A549 (cell line): ENCODE results near the gene SREK1IP1. TPM values are rescaled to one million over a fixed set of nuclear protein-coding genes. Genes with fewer than 3 reads are reported as not detected.

Experiments
- ATAC-seq, 2 experiments: fragments of 200-7000 bp in 1 of 2; fragments of >200 bp in 1 of 2; cut with Nextera tagmentation in 1 of 2; cut with Tn5 transposase in 1 of 2; 3 replicates each; pipeline versions ENCODE4 v1.8.0 to v1.9.1; 2018 to 2020; ENCODE audit warnings: mild to moderate bottlenecking in 1 of 2, moderate library complexity in 1 of 2
- CTCF ChIA-PET: fragments of 300-600 bp; sonication (Branson Sonifier 250); formaldehyde crosslinking; extraction: SDS; loops from one replicate; lab custom pipeline; 2021; ENCODE audit warnings: antibody characterized with exemption, inconsistent platforms; lab: Yijun Ruan, JAX
- POLR2A ChIA-PET: fragments of 350-600 bp; formaldehyde crosslinking; extraction: SDS; loops from one replicate; lab custom pipeline; 2021; ENCODE audit warnings: antibody characterized with exemption, inconsistent platforms; lab: Yijun Ruan, JAX
- DNase-seq, 2 experiments: peaks; one replicate each; pipeline versions ENCODE4 v3.0.0 to v3.0.0-alpha.2; 2011 to 2016; ENCODE audit warnings: low read depth in 1 of 2, low spot score in 1 of 2
- FAIRE-seq: peaks from 2 replicates; lab custom pipeline; 2011; peaks lifted over from hg19 to GRCh38; lab: Jason Lieb, UNC
- H3K27ac ChIP-seq, 2 experiments: fragments of >200 bp; sonication (Bioruptor Twin); formaldehyde crosslinking; 3 replicates each; pipeline ENCODE4 v1.5.1; 2016 to 2017
- H3K4me1 ChIP-seq: fragments of >200 bp; sonication (Bioruptor Twin); formaldehyde crosslinking; 3 replicates; pipeline ENCODE4 v1.6.1; 2016
- H3K4me2 ChIP-seq: fragments of >200 bp; sonication (Bioruptor Twin); formaldehyde crosslinking; 3 replicates; pipeline ENCODE4 v1.6.1; 2016
- H3K4me3 ChIP-seq: fragments of >200 bp; sonication (Bioruptor Twin); formaldehyde crosslinking; 3 replicates; pipeline ENCODE4 v1.5.1; 2016
- H3K9me3 ChIP-seq: fragments of >200 bp; sonication (Bioruptor Twin); formaldehyde crosslinking; 3 replicates; pipeline ENCODE4 v1.6.1; 2016
- CBX8 ChIP-seq: fragments of 200-600 bp; sonication (generic); IDR thresholded peaks from 2 replicates; pipeline ENCODE4 v1.6.1; 2016
- CEBPB ChIP-seq, 2 experiments: fragments of >200 bp in 1 of 2; sonication (Bioruptor Twin) in 1 of 2; formaldehyde crosslinking in 1 of 2; IDR thresholded peaks; 2 replicates each; pipeline ENCODE4 v1.6.1; 2012 to 2016
- EP300 ChIP-seq, 2 experiments: fragments of >200 bp; sonication (Bioruptor Twin); formaldehyde crosslinking; IDR thresholded peaks; 2 replicates in 1 of 2; 3 replicates in 1 of 2; pipeline ENCODE4 v1.6.1; 2016 to 2017
- FOXS1 ChIP-seq: fragments of 250-450 bp; sonication (Bioruptor Pico); IDR thresholded peaks from 2 replicates; pipeline ENCODE4 v1.5.0; 2020; ENCODE audit warnings: mild to moderate bottlenecking, moderate library complexity
- HEYL ChIP-seq: fragments of 250-450 bp; sonication (Bioruptor Pico); IDR thresholded peaks from 2 replicates; pipeline ENCODE4 v1.8.0; 2021; ENCODE audit warnings: mild to moderate bottlenecking, moderate library complexity
- HOXB13 ChIP-seq: fragments of 250-450 bp; sonication (Bioruptor Pico); IDR thresholded peaks from 2 replicates; pipeline ENCODE4 v1.5.0; 2020; ENCODE audit warnings: low read depth, mild to moderate bottlenecking, moderate library complexity
- HOXB5 ChIP-seq: fragments of 250-450 bp; sonication (Bioruptor Pico); IDR thresholded peaks from 2 replicates; pipeline ENCODE4 v1.5.0; 2020; ENCODE audit warnings: mild to moderate bottlenecking, moderate library complexity
- KDM5A ChIP-seq: fragments of 200-600 bp; sonication (generic); IDR thresholded peaks from 2 replicates; pipeline ENCODE4 v1.6.1; 2016; ENCODE audit warnings: antibody characterized with exemption, mild to moderate bottlenecking
- MAZ ChIP-seq: fragments of 150-350 bp; IDR thresholded peaks from 2 replicates; pipeline ENCODE4 v1.6.1; 2014; ENCODE audit warnings: antibody characterized with exemption, low read depth, low read length, borderline replicate concordance
- MYC ChIP-seq: IDR thresholded peaks from 2 replicates; pipeline ENCODE4 v1.6.1; 2012; ENCODE audit warnings: mild to moderate bottlenecking, inconsistent platforms, low read length, improper control_type of control experiment, borderline replicate concordance
- NFE2L2 ChIP-seq: fragments of 150-350 bp; conservative IDR thresholded peaks from 2 replicates; pipeline ENCODE4 v1.6.1; 2014; ENCODE audit warnings: low read length
- POLR2AphosphoS2 ChIP-seq: conservative IDR thresholded peaks from 2 replicates; pipeline ENCODE4 v1.6.1; 2012; ENCODE audit warnings: low read length, improper control_type of control experiment, inconsistent platforms
- RAD21 ChIP-seq, 2 experiments: fragments of >200 bp in 1 of 2; sonication (Bioruptor Twin) in 1 of 2; formaldehyde crosslinking in 1 of 2; IDR thresholded peaks in 1 of 2; conservative IDR thresholded peaks in 1 of 2; 2 replicates in 1 of 2; 3 replicates in 1 of 2; pipeline ENCODE4 v1.6.1; 2012 to 2018; ENCODE audit warnings: inconsistent platforms in 1 of 2
- RARB ChIP-seq: fragments of 250-450 bp; sonication (Bioruptor Pico); IDR thresholded peaks from 2 replicates; pipeline ENCODE4 v1.8.0; 2021; ENCODE audit warnings: mild to moderate bottlenecking, moderate library complexity
- SMC3 ChIP-seq: fragments of >200 bp; sonication (Bioruptor Twin); formaldehyde crosslinking; IDR thresholded peaks from 3 replicates; pipeline ENCODE4 v1.6.1; 2018; ENCODE audit warnings: inconsistent platforms
- TP53 ChIP-seq: fragments of 250-450 bp; sonication (Bioruptor Pico); IDR thresholded peaks from 2 replicates; pipeline ENCODE4 v1.5.0; 2021; ENCODE audit warnings: mild to moderate bottlenecking, moderate library complexity
- ZC3H11A ChIP-seq: fragments of 450-650 bp; IDR thresholded peaks from 2 replicates; pipeline ENCODE4 v1.6.1; 2014; ENCODE audit warnings: antibody characterized with exemption, mild to moderate bottlenecking
- WGBS: methylation state at CpG from one replicate; pipeline ENCODE4 v1.1.6; 2017; ENCODE audit errors: missing lambda C conversion rate; 5-methylcytosine and 5-hydroxymethylcytosine counted together
- polyA plus RNA-seq, 4 experiments: library from polyadenylated mRNA; depleted of rRNA in 3 of 4; stranded (reverse); fragments of >200 nt; fragmentation: RNase III in 1 of 4; extraction: RNeasy Plus Mini Kit Qiagen cat#74134 plus additional on column Dnase treatment in 1 of 4; gene quantifications; 2 replicates in 3 of 4; 3 replicates in 1 of 4; pipeline ENCODE4 v1.2.3, GENCODE V29; 2011 to 2017
- TF ChIP-seq, protein P1 (sequence below): fragments of >200 bp; sonication (Bioruptor Twin); formaldehyde crosslinking; IDR thresholded peaks from 3 replicates; pipeline ENCODE4 v1.5.1; 2016
- TF ChIP-seq, protein P2 (sequence below): fragments of >200 bp; sonication (Bioruptor Twin); formaldehyde crosslinking; IDR thresholded peaks from 2 replicates; pipeline ENCODE4 v1.6.1; 2016
- TF ChIP-seq, protein P3 (sequence below): fragments of 450-650 bp; IDR thresholded peaks from 2 replicates; pipeline ENCODE4 v1.6.1; 2014; ENCODE audit warnings: antibody characterized with exemption
- TF ChIP-seq, protein P4 (sequence below): fragments of 250-450 bp; sonication (Bioruptor Pico); IDR thresholded peaks from 2 replicates; pipeline ENCODE4 v1.5.0; 2020; ENCODE audit warnings: low read depth, mild to moderate bottlenecking, moderate library complexity
- TF ChIP-seq, protein P5 (sequence below): IDR thresholded peaks from 2 replicates; pipeline ENCODE4 v1.6.1; 2012; ENCODE audit warnings: low read depth, borderline replicate concordance
- TF ChIP-seq, protein P6 (sequence below): IDR thresholded peaks from 2 replicates; pipeline ENCODE4 v1.6.1; 2012

Gene SREK1IP1
- polyA plus RNA-seq, 2 of the 4 experiments (the other 2 are of a cell fraction) = 4.7 to 7.5 TPM

DNA sequence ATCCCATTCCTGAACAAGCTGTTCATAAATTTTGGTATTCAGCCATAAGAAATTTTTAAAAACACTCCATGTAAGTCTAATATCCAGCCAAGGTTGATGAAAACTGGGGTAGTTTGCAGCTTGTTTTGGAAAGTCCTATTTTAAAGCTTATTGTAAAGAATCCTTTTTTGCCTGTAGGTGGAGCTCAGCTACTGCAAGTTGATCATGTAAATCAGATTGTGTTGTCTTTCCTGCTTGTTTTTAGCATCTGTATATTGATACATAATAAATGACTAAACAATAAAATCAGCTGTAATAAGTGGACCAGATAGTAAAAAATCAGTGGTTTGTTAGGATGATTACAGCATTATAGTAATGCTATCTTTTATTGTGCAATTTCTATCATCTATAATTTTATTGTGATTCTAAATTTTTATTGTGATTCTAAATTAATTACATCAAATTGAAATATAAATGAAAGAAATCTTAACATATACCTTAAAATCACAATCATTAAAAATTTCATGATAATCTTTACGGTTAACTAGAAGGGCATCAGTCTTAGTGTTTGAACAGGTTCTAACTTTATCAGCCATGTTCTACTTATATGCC lies 42.7 kb upstream of the SREK1IP1 start:
- DNase-seq = peak; percentile 17 to 61
- Histone ChIP-seq H3K4me1 (no peaks in the 10 kb centered on the region), H3K9me3 (no peaks in the 10 kb centered on the region), H3K27ac (no peak overlapping the region), H3K4me2 (no peak overlapping the region), H3K4me3 (no peak overlapping the region)
- peak; percentile 74 for FAIRE-seq
- TF ChIP-seq SMC3 (peak; percentile 71), RAD21 (conservative IDR thresholded peaks at IDR 0.05 in 1 of 2, IDR thresholded peaks at IDR 0.05 in 1 of 2) (peak; percentile 86 to 88), FOXS1 (CRISPR knock-in tag) (no peak), POLR2AphosphoS2 (no peak), MAZ (no peak), CEBPB (IDR thresholded peaks at IDR 0.05) (no peak), ZC3H11A (no peak), TP53 (CRISPR knock-in tag) (no peak)
- TF ChIP-seq, protein P1, sequence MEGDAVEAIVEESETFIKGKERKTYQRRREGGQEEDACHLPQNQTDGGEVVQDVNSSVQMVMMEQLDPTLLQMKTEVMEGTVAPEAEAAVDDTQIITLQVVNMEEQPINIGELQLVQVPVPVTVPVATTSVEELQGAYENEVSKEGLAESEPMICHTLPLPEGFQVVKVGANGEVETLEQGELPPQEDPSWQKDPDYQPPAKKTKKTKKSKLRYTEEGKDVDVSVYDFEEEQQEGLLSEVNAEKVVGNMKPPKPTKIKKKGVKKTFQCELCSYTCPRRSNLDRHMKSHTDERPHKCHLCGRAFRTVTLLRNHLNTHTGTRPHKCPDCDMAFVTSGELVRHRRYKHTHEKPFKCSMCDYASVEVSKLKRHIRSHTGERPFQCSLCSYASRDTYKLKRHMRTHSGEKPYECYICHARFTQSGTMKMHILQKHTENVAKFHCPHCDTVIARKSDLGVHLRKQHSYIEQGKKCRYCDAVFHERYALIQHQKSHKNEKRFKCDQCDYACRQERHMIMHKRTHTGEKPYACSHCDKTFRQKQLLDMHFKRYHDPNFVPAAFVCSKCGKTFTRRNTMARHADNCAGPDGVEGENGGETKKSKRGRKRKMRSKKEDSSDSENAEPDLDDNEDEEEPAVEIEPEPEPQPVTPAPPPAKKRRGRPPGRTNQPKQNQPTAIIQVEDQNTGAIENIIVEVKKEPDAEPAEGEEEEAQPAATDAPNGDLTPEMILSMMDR = peak; percentile 85
- POLR2A ChIA-PET = interaction anchor here (0.6 to 1.0 kb wide), 3 partner anchors 670 to 692 kb away, joined by 3 to 5 read pairs (median 4); partner anchors contain the start of gene ADAMTS6
- CTCF ChIA-PET = interaction anchor here (0.6 to 3.9 kb wide), 18 partner anchors 9 to 1867 kb away, joined by 3 to 41 read pairs (median 4); partner anchors contain the start of genes ADAMTS6, CENPK and PPWD1
- ATAC-seq = peak; percentile 47 to 64; a peak in 3 of 6 replicates
- 92% methylated on average over 1 of the region's 1 CpG for WGBS

DNA sequence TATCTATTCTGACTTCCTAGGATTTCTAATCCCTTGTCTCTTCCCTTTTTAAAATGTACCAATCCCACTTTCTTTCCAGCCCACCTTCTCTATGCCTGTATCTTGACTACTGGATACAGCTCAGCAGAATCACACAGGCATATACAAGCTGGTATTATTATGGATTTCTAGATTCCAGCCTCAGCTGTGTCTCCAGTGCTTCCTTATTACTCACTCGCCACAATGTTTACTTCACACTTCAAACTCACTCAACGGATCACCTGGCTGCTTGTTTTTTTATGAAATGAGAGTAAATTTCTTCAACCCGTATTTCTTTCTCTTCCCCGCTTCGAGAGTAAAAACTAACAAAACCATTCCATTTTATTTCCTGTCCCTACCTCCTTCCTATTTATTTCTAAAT lies 39.0 kb upstream of the SREK1IP1 start:
- FAIRE-seq = no peak
- POLR2A ChIA-PET = no interaction called here
- DNase-seq = no peak
- H3K27ac ChIP-seq = no peak overlapping the region
- no peak overlapping the region for H3K4me2 ChIP-seq
- no peaks in the 10 kb centered on the region for H3K4me1 ChIP-seq
- TF ChIP-seq RARB (no peak), HOXB5 (CRISPR knock-in tag) (no peak), EP300 (IDR thresholded peaks at IDR 0.05) (no peak), HOXB13 (CRISPR knock-in tag) (no peak), HEYL (CRISPR knock-in tag) (no peak), CBX8 (no peak), MYC (no peak), ZC3H11A (no peak), KDM5A (no peak), NFE2L2 (no peak)
- TF ChIP-seq, protein P2, sequence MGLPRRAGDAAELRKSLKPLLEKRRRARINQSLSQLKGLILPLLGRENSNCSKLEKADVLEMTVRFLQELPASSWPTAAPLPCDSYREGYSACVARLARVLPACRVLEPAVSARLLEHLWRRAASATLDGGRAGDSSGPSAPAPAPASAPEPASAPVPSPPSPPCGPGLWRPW = no peak
- TF ChIP-seq, protein P3, sequence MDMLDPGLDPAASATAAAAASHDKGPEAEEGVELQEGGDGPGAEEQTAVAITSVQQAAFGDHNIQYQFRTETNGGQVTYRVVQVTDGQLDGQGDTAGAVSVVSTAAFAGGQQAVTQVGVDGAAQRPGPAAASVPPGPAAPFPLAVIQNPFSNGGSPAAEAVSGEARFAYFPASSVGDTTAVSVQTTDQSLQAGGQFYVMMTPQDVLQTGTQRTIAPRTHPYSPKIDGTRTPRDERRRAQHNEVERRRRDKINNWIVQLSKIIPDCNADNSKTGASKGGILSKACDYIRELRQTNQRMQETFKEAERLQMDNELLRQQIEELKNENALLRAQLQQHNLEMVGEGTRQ = no peak
- TF ChIP-seq, protein P4, sequence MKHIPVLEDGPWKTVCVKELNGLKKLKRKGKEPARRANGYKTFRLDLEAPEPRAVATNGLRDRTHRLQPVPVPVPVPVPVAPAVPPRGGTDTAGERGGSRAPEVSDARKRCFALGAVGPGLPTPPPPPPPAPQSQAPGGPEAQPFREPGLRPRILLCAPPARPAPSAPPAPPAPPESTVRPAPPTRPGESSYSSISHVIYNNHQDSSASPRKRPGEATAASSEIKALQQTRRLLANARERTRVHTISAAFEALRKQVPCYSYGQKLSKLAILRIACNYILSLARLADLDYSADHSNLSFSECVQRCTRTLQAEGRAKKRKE (CRISPR knock-in tag) = no peak
- TF ChIP-seq, protein P5, sequence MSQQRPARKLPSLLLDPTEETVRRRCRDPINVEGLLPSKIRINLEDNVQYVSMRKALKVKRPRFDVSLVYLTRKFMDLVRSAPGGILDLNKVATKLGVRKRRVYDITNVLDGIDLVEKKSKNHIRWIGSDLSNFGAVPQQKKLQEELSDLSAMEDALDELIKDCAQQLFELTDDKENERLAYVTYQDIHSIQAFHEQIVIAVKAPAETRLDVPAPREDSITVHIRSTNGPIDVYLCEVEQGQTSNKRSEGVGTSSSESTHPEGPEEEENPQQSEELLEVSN = no peak
- TF ChIP-seq, protein P6, sequence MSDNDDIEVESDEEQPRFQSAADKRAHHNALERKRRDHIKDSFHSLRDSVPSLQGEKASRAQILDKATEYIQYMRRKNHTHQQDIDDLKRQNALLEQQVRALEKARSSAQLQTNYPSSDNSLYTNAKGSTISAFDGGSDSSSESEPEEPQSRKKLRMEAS = no peak
- ATAC-seq = no peak
- H3K9me3 ChIP-seq = no peaks in the 10 kb centered on the region
- 82% methylated on average over 5 of the region's 5 CpGs for WGBS
- H3K4me3 ChIP-seq = no peak overlapping the region
- CTCF ChIA-PET = interaction anchor here (1.1 kb wide), 1 partner anchor 25 kb away, joined by 3 read pairs; no protein-coding TSS in a partner anchor
